Upper lobe of right lung (tissue), 1 donor: ENCODE data around the gene PEPD. TPM values are rescaled to one million over a fixed set of nuclear protein-coding genes. Genes with fewer than 3 reads are reported as not detected.

ENCODE experiments used
- ATAC-seq: fragments of 200-7000 bp; cut with Tn5 transposase; one replicate; pipeline ENCODE4 v1.9.1; 2020; ENCODE audit warnings: mild to moderate bottlenecking, moderate library complexity
- DNase-seq: peaks from one replicate; pipeline ENCODE4 v3.0.0-alpha.2; 2020
- H3K27ac ChIP-seq: fragments of 200-600 bp; one replicate; pipeline ENCODE4 v1.8.0; 2022
- H3K27me3 ChIP-seq: fragments of 200-600 bp; one replicate; pipeline ENCODE4 v1.8.0; 2022; ENCODE audit warnings: mild to moderate bottlenecking
- H3K36me3 ChIP-seq: fragments of 200-600 bp; one replicate; pipeline ENCODE4 v1.8.0; 2022
- H3K4me1 ChIP-seq: fragments of 200-600 bp; one replicate; pipeline ENCODE4 v1.8.0; 2022
- H3K4me3 ChIP-seq: fragments of 200-600 bp; one replicate; pipeline ENCODE4 v1.8.0; 2022; ENCODE audit warnings: mild to moderate bottlenecking
- H3K9me3 ChIP-seq: fragments of 200-600 bp; one replicate; pipeline ENCODE4 v1.8.0; 2022
- CTCF ChIP-seq: fragments of 200-600 bp; IDR thresholded peaks from one replicate; pipeline ENCODE4 v1.8.0; 2022; ENCODE audit warnings: antibody characterized with exemption
- intact Hi-C: fragments of 100-400 bp; cut with DNase I; formaldehyde crosslinking; loops from one replicate; pipeline ENCODE4 v1.11.0; 2022
- total RNA-seq: library from RNA; stranded (reverse); fragmentation: NEBNext Ultra II Directional; extraction: Animal tissue kit (Norgen Biotek cat#: 25700); gene quantifications from one replicate; pipeline ENCODE4 v1.2.1, GENCODE V29; 2021
- donor health status: DM: no; HTN: yes; CAD: no; lungs with severe emphysema.

Gene PEPD
- total RNA-seq, 1 donor from 2014 or later, result 78.4 TPM

- H3K27ac ChIP-seq, result no peak overlapping the region
- H3K4me3 ChIP-seq, result no peak overlapping the region
- no peak for ATAC-seq
- intact Hi-C loops, result no loop called here
- no peaks in the 10 kb centered on the region for H3K4me1 ChIP-seq
- H3K27me3 ChIP-seq, result no peaks in the 10 kb centered on the region
- no peak for TF ChIP-seq CTCF
- no peaks in the 10 kb centered on the region for H3K9me3 ChIP-seq
- H3K36me3 ChIP-seq, result no peaks in the 10 kb centered on the region
- no peak for DNase-seq
Measured at GRCh38 chr19:33358408-33358807, 163.2 kb downstream of the PEPD start.

GRCh38 chr19:33357556-33357955, 164.0 kb downstream of the PEPD start:
- no peak for TF ChIP-seq CTCF
- H3K27ac ChIP-seq, result no peak overlapping the region
- no peaks in the 10 kb centered on the region for H3K9me3 ChIP-seq
- no peaks in the 10 kb centered on the region for H3K36me3 ChIP-seq
- DNase-seq (no peak), ATAC-seq (no peak)
- intact Hi-C loops, result no loop called here
- H3K27me3 ChIP-seq, result no peaks in the 10 kb centered on the region
- no peaks in the 10 kb centered on the region for H3K4me1 ChIP-seq
- no peak overlapping the region for H3K4me3 ChIP-seq

GRCh38 chr19:33355535-33355934, 166.1 kb downstream of the PEPD start:
- intact Hi-C loops, result no loop called here
- Histone ChIP-seq H3K27ac (no peak overlapping the region), H3K36me3 (no peaks in the 10 kb centered on the region), H3K4me1 (no peaks in the 10 kb centered on the region), H3K27me3 (no peaks in the 10 kb centered on the region), H3K9me3 (no peaks in the 10 kb centered on the region), H3K4me3 (no peak overlapping the region)
- TF ChIP-seq CTCF, result no peak
- DNase-seq (no peak), ATAC-seq (no peak)

GRCh38 chr19:33350538-33351309, 170.9 kb downstream of the PEPD start:
- Histone ChIP-seq H3K36me3 (no peaks in the 10 kb centered on the region), H3K4me1 (no peaks in the 10 kb centered on the region), H3K27me3 (peaks cover 9% of the 10 kb centered on the region), H3K9me3 (no peaks in the 10 kb centered on the region), H3K27ac (no peak overlapping the region), H3K4me3 (no peak overlapping the region)
- no peak for TF ChIP-seq CTCF
- ATAC-seq, result no peak
- DNase-seq, result no peak
- intact Hi-C loops, result no loop called here

GRCh38 chr19:33349319-33350289, 172.0 kb downstream of the PEPD start:
- H3K4me1 ChIP-seq, result no peaks in the 10 kb centered on the region
- H3K27me3 ChIP-seq, result peaks cover 9% of the 10 kb centered on the region
- no peaks in the 10 kb centered on the region for H3K9me3 ChIP-seq
- DNase-seq (no peak), ATAC-seq (no peak)
- H3K27ac ChIP-seq, result no peak overlapping the region
- H3K4me3 ChIP-seq, result no peak overlapping the region
- intact Hi-C loops, result no loop called here
- no peaks in the 10 kb centered on the region for H3K36me3 ChIP-seq
- no peak for TF ChIP-seq CTCF
